HG03442 (cell line): Measurements from ENCODE around the gene WFS1.

Experiments used
- ATAC-seq: cut with Tn5 transposase; IDR thresholded peaks from one replicate; pipeline ENCODE4 v1.9.1; 2021; ENCODE audit warnings: mild to moderate bottlenecking, moderate library complexity; ENCODE audit not compliant: unreplicated experiment

WFS1 gene

GRCh38 chr4:6277935-6278800 lies 8.5 kb downstream of the WFS1 start:
- ATAC-seq = no peak

- ATAC-seq = peak; percentile 94
Measured at GRCh38 chr4:6278801-6279197, 9.1 kb downstream of the WFS1 start.

- no peak for ATAC-seq
Measured at GRCh38 chr4:6279582-6280289, 10.1 kb downstream of the WFS1 start.

GRCh38 chr4:6280365-6280996 lies 10.8 kb downstream of the WFS1 start:
- ATAC-seq = no peak

GRCh38 chr4:6281436-6282313 lies 12.0 kb downstream of the WFS1 start:
- no peak for ATAC-seq

- ATAC-seq = no peak
Measured at GRCh38 chr4:6282314-6282771, 12.7 kb downstream of the WFS1 start.

DNA sequence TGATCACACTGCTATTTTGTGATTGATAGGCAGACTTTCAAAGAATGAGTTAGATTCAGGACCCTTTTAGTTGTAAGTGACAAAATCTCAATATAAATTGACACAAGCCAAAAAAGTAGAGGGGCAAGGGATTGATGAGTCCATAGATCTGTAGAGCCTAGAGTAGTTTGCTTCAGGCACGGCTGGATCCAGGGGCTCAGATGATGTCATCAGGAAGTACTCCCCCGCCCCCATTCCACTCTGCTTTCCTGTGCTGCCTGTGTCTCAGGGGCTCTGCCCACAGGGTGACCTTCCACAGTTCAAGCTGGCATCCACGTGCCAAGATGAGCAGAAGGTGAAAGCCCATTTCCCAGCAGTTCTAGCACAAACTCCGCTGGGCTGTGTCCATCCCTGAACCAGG lies 13.6 kb downstream of the WFS1 start:
- no peak for ATAC-seq

GRCh38 chr4:6287017-6287788 lies 17.6 kb downstream of the WFS1 start:
- ATAC-seq = no peak

DNA sequence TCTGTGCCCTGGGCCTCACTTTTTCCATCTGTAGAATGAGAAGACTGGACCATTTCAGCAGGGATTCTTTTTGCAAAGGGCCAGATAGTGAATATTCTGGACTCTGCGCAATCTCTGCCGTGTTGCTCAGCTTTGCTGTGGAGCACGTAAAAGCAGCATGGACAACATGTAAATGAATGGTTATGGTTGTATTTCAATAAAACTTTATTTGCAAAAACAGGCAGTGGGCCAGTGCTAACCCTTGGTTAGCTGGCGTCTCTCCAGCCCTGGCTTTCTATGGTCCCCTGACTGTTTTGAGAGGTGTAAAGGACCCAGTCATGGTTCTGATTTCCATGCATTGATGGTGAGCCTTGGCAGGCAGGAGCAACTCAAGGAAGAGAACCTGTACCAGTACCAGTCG lies 18.7 kb downstream of the WFS1 start:
- no peak for ATAC-seq

- no peak for ATAC-seq
Measured at GRCh38 chr4:6288871-6289270, 19.2 kb downstream of the WFS1 start.

GRCh38 chr4:6290256-6290655 lies 20.6 kb downstream of the WFS1 start:
- no peak for ATAC-seq

DNA sequence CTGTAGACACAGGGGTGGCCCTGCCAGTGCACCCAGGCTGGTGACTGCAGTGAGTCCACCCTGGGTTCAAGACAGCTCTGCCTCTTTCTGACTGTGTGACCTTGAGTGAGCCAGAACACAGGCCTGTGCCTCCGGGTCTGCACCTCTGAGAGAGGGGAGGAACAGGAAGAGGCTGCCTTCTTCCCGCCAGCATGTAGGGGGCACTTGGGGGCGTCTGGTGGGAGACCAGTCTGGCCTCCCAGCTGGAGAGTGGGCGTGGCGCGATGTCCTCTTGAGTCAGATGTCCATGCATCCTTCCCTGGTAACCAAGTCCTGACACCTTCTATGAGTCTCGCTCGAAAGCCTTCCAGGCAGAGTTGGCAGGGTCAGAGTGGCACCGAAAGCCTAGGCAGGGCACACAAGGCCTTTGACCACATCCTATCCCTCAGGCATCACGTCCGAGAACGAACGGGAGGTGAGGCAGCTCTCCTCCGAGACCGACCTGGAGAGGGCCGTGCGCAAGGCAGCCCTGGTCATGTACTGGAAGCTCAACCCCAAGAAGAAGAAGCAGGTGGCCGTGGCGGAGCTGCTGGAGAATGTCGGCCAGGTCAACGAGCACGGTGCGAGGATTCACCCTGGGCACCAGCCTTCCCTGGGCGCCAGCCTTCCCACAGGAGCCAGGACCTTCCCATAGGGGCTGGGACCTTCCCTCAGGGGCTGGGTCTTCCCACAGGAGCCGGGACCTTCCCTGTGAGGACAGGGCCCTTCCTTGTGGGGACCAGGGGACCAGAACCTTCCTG lies 21.3 kb downstream of the WFS1 start:
- ATAC-seq = no peak

GRCh38 chr4:6291784-6292297 lies 22.2 kb downstream of the WFS1 start:
- ATAC-seq = no peak

DNA sequence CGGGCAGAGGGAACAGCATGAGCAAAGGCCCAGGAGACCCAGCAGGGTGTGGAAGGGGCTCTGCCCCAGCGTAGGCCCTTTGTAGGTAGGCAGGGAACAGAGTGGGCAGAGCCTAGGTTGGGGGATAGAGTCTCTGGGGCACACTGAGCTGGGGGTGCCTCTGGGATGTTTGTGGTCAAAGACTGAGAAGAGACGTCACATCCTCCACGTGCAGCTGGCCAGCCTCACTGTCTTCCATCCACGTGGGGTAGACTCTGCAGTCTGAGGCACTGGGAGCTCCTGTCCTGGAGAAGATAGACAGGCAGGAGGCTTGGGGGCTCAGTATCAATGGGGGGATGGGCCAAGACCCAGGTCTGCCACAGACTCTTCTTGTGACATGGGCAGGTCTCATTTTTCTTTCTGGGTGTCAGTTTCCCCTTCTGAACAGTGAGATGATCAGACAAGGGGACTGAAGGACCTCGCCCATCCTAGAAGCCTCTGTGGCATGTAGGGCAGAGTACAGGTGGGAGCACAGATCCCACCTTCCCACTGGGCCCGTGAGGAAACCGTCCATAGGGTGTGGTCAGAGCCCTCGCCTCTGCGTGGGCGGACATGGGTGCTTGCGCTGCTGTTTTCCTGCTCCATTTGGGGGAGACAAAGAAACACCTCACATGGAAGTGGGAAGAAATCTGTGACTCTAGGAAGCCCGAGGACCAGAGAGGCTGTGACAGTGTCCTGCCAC lies 22.9 kb downstream of the WFS1 start:
- ATAC-seq = no peak

GRCh38 chr4:6293097-6293445 lies 23.4 kb downstream of the WFS1 start:
- ATAC-seq = no peak

- no peak for ATAC-seq
Measured at GRCh38 chr4:6293661-6294060, 24.0 kb downstream of the WFS1 start.

DNA sequence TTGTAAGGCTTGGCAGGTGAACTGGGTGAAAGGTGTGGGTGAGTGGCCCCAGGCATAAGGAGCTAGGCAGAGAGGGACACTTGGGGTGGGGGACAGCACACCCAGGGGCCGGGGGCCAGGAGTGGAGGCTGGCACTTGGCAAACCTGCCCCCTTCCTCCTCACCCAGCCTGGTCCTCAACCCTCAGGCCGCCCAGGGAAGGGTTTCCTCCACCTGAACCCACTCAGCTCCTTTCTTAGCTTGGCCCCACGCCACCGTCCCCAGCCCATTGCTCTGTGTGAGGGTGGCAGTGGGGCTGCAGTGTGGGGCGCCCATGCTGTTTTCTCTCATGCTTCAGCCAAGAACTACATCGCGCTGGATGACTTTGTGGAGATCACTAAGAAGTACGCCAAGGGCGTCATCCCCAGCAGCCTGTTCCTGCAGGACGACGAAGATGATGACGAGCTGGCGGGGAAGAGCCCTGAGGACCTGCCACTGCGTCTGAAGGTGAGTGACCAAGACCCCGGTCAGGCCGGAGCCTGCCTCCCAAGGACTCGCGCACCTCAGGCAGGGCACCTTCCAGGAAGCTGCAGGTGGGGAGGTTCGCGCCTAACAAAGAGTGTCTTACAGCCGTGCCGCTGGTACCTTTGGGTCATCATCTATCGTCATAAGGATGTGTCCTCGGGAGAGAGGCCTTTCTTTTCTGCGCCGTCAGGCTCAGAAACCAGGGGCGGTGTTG lies 25.2 kb downstream of the WFS1 start:
- no peak for ATAC-seq

GRCh38 chr4:6295495-6295894 lies 25.8 kb downstream of the WFS1 start:
- no peak for ATAC-seq
